AG20443 (cell line): ENCODE data around the gene RASL10A.

Experiments used
- DNase-seq: peaks from one replicate; pipeline ENCODE4 v3.0.0; 2012; ENCODE audit warnings: low spot score, mixed read lengths

The RASL10A gene

DNA sequence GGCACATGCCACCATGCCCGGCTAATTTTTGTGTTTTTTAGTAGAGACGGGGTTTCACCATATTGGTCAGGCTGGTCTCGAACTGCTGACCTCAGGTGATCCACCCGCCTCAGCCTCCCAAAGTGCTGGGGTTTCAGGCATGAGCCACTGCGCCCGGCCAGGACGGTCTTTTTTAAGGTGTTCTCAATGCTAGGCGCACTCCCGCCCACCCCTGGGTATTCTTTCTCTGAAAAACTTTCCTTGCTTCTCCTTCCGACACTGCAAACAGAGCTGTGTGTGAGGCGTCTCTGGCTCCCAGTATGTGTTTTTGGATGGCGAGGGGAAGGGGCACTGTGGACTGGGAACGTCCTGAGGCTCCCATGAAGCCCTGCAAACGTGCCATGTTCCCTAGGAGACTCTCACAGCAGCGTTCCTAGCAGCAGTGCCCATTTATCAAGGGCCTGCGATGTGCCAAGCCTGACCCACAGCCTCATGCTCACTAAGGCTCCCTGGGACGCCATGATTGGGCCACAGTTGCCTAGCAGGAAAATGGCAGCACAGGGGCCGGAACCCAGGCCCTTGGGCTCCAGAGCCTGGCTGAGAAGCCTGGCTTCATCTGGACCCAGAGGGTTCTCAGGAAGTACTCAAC lies 2.4 kb upstream of the RASL10A start:
- no peak for DNase-seq

- no peak for DNase-seq
These were observed 788 bp upstream of the RASL10A start for GRCh38 chr22:29316141-29316828.

DNA sequence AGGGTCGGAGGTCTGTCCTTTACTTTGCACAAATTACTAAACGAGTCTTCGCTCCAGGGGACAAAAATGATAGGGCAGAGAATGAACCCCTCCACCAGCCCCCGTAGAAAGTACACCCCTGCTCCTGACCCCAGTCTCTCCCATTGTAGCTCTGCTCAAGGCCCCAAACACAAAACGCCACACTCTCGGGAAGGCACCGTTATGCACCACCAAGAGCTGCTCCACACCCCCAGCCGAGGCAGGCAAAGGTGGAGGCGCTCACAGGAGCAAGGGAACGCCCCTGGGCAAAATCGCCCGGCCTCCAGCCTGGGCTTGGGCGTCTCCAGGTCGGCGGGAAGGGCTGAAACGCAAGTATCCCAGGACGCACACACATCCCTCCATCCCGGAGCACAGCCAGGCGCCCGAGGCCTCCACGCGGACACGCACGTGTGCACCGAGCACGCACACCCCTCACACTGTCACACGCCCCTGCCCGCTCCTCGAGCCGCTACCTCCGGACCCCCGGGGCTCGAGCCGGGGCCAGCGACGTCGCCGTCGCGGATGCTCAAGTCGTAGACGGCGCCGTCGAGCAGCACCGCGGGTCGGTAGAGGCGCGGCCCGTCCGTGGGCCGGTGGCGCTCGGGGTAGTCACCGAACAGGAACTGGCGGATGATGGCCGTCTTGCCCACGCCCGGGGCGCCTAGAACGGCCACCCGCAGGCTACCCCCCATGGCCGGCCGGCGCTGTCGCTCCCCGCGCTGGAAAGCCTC lies 786 bp downstream of the RASL10A start:
- no peak for DNase-seq

- no peak for DNase-seq
These were observed 1.7 kb downstream of the RASL10A start for GRCh38 chr22:29313576-29314466.

GRCh38 chr22:29313126-29313575 lies 2.3 kb downstream of the RASL10A start:
- DNase-seq, result peak; percentile 72

DNA sequence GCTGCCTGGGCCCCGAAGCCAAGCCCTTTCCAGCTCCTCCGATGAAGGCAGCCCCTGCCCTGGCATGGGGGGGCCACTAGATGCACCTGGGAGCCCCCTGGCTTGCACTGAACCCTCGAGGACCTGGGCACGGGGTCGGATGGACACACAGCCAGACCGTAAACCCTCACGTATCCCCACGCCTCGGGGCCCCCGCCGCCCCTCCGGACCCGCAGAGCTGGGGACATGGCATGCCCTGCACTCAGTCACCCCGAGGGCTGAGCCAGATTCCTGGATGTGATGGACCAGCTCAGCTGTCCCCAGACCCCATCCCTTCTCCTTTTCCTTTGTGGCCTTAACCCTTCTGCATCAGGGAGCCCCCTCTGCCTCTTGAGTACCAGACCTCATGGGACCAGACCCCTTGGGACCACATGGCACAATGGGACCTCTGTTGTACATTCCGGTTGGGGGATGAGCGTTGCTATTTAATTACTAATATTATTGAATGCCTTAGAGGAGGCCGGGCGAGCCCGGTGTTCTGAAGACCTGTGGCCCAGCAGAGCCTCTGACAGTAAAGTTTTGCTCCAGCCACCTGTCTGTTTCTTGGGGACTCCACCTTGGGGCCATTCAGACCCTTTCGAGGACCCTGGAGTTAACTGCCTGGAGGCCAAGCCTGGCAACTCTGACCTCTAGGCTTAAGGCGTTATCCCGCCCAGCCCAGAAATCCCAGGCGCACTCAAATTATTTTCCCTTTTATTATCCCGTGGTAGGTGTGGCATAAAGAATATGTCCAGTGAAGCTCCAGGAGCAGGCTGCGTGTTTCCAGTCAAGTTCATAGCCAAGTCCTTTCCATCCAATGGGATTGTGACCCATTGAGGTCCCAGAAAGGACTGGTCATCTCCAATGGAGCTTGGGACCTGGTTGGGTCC lies 3.0 kb downstream of the RASL10A start:
- DNase-seq, result no peak

DNA sequence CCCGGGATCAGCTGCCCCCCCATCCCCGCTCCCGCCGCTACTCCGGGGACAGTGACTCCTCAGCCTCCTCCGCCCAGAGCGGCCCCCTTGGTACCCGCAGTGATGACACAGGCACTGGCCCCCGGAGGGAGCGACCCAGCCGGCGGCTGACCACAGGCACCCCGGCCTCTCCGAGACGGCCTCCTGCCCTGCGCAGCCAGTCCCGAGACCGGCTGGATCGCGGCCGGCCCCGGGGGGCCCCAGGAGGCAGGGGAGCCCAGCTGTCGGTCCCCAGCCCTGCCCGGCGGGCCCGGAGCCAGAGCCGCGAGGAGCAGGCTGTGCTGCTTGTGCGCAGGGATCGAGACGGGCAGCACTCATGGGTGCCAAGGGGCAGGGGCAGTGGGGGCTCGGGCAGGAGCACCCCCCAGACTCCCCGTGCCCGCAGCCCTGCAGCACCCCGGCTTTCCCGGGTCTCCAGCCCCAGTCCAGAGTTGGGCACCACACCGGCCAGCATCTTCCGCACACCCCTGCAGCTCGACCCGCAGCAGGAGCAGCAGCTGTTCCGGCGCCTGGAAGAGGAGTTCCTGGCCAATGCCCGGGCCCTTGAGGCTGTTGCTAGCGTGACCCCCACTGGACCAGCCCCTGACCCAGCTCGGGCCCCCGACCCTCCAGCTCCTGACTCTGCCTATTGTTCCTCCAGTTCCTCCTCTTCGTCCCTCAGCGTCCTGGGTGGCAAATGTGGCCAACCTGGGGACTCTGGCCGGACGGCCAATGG lies 3.9 kb downstream of the RASL10A start:
- DNase-seq, result peak; percentile 62

- peak; percentile 99 for DNase-seq
These were observed 4.6 kb downstream of the RASL10A start for GRCh38 chr22:29310863-29311339.

DNA sequence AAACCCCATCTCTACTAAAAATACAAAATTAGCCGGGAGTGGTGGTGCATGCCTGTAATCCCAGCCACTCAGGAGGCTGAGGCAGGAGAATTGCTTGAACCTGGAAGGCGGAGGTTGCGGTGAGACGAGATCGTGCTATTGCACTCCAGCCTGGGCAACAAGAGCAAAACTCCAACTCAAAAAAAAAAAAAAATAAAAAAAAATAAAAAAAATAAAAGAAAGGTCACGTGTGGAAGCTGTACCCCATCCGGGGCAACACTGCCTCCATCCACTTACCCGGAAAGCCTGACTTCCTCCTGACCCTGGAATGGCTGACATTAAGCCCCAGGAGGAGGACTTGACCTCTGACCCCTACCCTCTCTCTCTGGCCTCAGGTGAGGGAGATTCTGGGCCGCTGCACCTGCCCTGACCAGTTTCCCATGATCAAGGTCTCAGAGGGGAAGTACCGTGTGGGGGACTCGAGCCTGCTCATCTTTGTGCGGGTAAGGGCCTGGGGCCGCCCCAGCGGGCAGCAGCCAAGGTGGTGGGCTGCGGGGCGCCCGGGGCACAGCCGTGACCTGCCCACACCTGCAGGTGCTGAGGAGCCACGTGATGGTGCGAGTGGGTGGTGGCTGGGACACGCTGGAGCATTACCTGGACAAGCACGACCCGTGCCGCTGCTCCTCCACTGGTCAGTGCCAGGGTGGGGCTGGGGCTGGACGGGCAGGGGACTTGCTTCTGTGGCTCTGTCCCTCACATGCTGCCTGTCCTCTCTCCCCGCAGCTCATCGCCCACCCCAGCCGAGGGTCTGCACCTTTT lies 5.2 kb downstream of the RASL10A start:
- no peak for DNase-seq

DNA sequence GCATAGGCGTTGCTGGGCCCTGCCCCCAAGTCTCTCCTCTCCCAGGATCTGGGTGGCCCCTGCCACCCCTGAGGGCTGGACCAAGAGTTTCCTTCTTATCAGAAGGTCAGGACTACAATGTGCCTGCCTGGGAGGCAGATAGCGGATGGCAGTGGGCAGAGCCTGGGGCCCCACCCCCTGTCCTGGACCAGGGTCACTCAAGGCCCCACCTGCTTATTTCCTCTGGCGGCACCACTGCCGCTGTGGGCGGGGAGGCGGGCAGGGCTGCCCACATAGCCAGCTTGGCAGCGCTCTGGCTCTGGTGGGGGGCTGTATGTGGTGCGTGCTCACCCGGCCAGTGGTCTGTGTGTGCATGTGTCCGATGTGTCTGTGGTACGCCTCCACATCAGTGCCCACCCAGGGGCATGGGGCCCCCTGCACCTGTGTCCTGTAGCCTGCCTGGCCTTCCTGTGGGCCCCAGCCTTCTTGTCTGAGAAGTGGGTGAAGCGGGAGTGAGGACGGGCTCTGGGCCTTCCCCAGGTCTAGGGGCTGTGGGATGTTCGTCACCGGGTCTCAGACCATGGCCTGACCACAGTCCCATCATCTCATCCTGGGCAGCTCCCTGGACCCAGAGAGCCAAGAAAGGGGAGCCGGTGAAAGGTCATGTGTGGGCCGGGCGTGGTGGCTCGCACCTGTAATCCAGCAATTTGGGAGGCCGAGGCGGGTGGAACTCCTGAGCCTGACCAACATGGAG lies 6.0 kb downstream of the RASL10A start:
- DNase-seq, result peak; percentile 14

DNA sequence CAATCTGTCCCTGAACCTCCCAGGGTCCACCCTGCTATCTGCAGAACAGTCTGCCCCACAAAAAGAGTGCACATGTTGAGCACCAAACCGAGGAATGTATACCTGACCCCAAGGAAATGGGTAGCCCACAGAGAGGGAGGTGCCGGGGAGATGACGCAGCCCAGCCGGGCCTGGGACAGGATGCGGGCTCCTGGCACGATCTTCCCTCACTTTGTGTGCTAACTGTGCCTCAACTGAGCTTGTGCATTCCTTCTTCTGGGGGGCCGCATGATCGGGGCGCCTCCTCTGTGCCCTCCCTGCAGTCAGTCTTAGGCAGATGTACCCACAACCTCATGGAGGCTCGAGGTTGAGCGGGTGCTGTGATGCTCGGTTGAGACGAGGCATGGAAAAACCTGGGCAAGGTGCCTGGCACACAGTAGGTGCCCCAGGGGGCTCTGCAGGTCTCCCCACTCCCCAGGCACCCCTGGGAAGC lies 6.7 kb downstream of the RASL10A start:
- peak; percentile 71 for DNase-seq

DNA sequence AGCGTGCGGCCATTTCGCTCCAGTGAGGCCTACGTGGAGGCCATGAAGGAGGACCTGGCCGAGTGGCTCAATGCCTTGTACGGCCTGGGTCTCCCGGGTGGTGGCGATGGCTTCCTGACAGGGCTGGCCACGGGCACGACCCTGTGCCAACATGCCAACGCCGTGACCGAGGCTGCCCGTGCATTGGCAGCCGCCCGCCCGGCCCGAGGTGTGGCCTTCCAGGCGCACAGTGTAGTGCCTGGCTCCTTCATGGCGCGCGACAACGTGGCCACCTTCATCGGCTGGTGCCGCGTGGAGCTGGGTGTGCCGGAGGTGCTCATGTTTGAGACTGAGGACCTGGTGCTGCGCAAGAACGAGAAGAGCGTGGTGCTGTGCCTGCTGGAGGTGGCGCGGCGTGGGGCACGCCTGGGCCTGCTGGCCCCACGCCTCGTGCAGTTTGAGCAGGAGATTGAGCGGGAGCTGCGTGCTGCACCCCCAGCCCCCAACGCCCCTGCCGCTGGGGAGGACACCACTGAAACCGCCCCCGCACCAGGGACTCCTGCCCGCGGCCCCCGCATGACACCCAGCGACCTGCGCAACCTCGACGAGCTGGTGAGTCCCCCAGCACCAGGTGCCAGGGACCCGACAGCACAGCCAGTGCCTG lies 7.2 kb downstream of the RASL10A start:
- DNase-seq, result no peak

DNA sequence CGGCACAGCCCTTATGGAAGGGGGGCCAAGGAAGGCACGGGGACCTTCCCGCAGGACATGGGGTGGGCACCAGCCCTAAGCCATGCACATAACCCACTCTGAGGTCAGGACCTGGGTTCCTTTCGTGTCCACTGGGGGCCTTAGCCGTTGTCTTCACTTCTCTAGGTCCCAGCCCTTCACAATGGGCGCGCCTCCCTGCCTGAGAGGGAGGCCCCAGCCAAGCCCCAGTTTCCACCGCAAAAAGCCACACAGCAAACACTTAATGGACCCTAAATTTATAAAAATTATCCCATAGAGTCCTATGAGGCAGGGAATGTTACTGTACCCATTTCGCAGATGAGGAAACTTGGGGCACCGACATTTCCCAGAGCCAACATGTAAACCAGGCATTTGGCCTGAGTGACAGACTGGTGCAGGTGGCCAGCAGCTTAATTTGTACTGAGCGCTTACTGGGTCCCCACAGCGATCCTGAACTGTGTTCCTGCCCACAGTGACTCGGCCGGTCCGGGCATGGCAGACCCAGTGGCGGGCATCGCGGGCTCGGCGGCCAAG lies 7.8 kb downstream of the RASL10A start:
- no peak for DNase-seq

- peak; percentile 92 for DNase-seq
These were observed 8.5 kb downstream of the RASL10A start for GRCh38 chr22:29306835-29307595.

DNA sequence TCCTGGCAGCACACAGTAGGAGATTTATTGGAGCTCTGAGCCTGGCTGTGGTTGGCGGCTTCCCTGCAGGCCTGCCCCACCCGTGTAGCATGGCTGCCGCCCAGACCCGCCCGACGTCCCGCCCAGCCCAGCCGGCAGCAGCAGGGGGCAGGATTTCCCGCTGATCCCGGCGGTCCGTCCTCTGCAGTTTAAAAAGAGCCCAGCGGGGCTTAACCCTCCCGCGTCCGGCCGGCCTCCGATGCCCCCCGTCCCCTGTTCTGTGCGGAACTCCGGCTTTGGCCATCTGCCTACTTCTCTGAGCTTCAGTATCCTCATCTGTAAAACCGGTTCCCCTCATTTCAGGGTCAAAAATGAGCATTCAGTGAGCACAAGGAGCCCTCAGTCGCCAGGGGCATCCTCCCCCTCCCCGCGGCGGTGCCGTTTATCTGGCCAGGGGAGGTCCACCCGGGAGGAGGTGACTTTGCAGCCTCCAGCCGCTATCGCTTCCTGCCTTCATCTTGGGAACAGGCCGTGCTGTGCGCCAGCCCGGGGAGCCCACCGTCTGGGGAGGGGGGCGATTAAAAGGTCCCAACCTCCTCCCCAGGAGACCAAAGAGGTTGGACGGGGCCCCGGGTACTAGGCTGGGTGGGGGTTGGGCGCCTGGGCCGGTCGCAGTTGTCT lies 9.2 kb downstream of the RASL10A start, which contains the start of gene GAS2L1:
Gene GAS2L1, plus strand, starts transcription at position 476 of the 660 bp plus-strand sequence. CDS start 1,456 bp downstream, outside the sequence.
- DNase-seq, result peak; percentile 97

GRCh38 chr22:29305836-29306174 lies 9.7 kb downstream of the RASL10A start:
- DNase-seq, result no peak
